Adipocyte (in vitro differentiated cells): Measurements from ENCODE around the gene ADH6.

ENCODE experiments used
- DNase-seq: peaks from one replicate; pipeline ENCODE4 v3.0.0-alpha.2; 2015; ENCODE audit warnings: low read depth
- H3K27me3 ChIP-seq: replicated peaks from 2 replicates; pipeline ENCODE4 v1.7.0; 2013; ENCODE audit warnings: mild to moderate bottlenecking, low read length, moderate library complexity; ENCODE audit not compliant: control insufficient read depth, insufficient read depth
- H3K36me3 ChIP-seq: 2 replicates; pipeline ENCODE4 v1.7.0; 2013; ENCODE audit warnings: low read length, mild to moderate bottlenecking, moderate library complexity; ENCODE audit not compliant: control insufficient read depth, insufficient read depth, severe bottlenecking
- H3K4me1 ChIP-seq: 2 replicates; pipeline ENCODE4 v1.7.0; 2013; ENCODE audit warnings: mild to moderate bottlenecking, low read length, moderate library complexity; ENCODE audit not compliant: control insufficient read depth, insufficient read depth
- H3K4me3 ChIP-seq: 2 replicates; pipeline ENCODE4 v1.7.0; 2013; ENCODE audit warnings: mild to moderate bottlenecking, low read length, moderate library complexity
- H3K9ac ChIP-seq: 2 replicates; pipeline ENCODE4 v1.7.0; 2013; ENCODE audit warnings: mild to moderate bottlenecking, low read length, moderate library complexity
- H3K9me3 ChIP-seq: 2 replicates; pipeline ENCODE4 v1.7.0; 2013; ENCODE audit warnings: mild to moderate bottlenecking, low read length, moderate library complexity; ENCODE audit not compliant: control insufficient read depth

ADH6 gene

GRCh38 chr4:99210789-99211188 is 8.3 kb downstream of the ADH6 start:
- Histone ChIP-seq H3K4me1 (peaks cover 30% of the 10 kb centered on the region), H3K27me3 (no peaks in the 10 kb centered on the region), H3K36me3 (peaks cover 4% of the 10 kb centered on the region), H3K9ac (no peak overlapping the region), H3K4me3 (no peak overlapping the region), H3K9me3 (no peaks in the 10 kb centered on the region)
- DNase-seq = no peak

DNA sequence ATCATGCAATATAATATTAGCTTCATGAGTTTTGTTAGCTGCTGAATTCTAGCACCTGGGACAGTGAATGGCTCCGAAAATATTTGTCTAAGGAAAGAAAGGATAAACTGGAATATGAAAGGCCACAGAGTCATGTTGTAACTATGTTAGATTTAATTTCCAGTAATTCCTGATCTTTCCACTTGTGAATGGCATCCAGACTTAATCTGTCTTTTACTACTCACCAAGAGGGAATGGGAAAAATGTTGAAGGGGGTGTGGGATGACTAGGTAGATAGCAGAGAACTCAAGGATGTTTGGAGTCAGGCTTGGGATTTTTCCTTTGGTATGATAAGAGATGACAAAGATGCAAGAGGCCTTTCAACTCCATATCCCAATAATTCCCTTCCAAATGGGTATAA is 9.4 kb downstream of the ADH6 start:
- Histone ChIP-seq H3K4me1 (peaks cover 40% of the 10 kb centered on the region), H3K9me3 (no peaks in the 10 kb centered on the region), H3K36me3 (peaks cover 4% of the 10 kb centered on the region), H3K4me3 (no peak overlapping the region), H3K27me3 (no peaks in the 10 kb centered on the region), H3K9ac (no peak overlapping the region)
- peak; percentile 37 for DNase-seq

DNA sequence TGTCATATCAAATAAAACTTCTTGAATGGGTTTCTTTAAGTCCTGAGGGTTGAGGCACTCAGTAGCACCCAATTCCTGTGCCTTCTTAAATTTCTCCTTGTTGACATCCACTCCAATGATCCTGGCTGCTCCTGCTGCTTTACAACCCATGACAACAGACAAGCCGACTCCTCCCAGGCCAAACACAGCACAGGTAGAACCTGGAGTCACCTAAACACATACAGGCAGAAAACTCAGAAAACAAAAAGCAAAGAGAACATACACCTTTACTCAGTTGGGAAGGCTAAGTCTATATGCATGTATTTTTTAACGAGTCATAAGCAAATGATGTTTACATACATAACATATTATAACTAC is 10.3 kb downstream of the ADH6 start:
- Histone ChIP-seq H3K9ac (peak overlapping the region; percentile 64), H3K4me3 (peak overlapping the region; percentile 26), H3K36me3 (peaks cover 4% of the 10 kb centered on the region), H3K9me3 (no peaks in the 10 kb centered on the region), H3K27me3 (no peaks in the 10 kb centered on the region), H3K4me1 (peaks cover 50% of the 10 kb centered on the region)
- DNase-seq = no peak

- DNase-seq = no peak
- peaks cover 4% of the 10 kb centered on the region for H3K36me3 ChIP-seq
- no peaks in the 10 kb centered on the region for H3K9me3 ChIP-seq
- peak overlapping the region; percentile 64 for H3K9ac ChIP-seq
- H3K4me1 ChIP-seq = peaks cover 56% of the 10 kb centered on the region
- peak overlapping the region; percentile 45 for H3K4me3 ChIP-seq
- no peaks in the 10 kb centered on the region for H3K27me3 ChIP-seq
These were observed 10.9 kb downstream of the ADH6 start for GRCh38 chr4:99207911-99208718.

GRCh38 chr4:99207069-99207743 is 11.8 kb downstream of the ADH6 start:
- no peak for DNase-seq
- no peaks in the 10 kb centered on the region for H3K9me3 ChIP-seq
- peaks cover 4% of the 10 kb centered on the region for H3K36me3 ChIP-seq
- no peaks in the 10 kb centered on the region for H3K27me3 ChIP-seq
- peak overlapping the region; percentile 64 for H3K9ac ChIP-seq
- H3K4me1 ChIP-seq = peaks cover 64% of the 10 kb centered on the region
- H3K4me3 ChIP-seq = no peak overlapping the region

GRCh38 chr4:99205153-99205979 is 13.7 kb downstream of the ADH6 start:
- peaks cover 76% of the 10 kb centered on the region for H3K4me1 ChIP-seq
- H3K4me3 ChIP-seq = peak overlapping the region; percentile 14
- DNase-seq = peak; percentile 69
- H3K9me3 ChIP-seq = no peaks in the 10 kb centered on the region
- H3K9ac ChIP-seq = peak overlapping the region; percentile 72
- no peaks in the 10 kb centered on the region for H3K27me3 ChIP-seq
- H3K36me3 ChIP-seq = no peaks in the 10 kb centered on the region

DNA sequence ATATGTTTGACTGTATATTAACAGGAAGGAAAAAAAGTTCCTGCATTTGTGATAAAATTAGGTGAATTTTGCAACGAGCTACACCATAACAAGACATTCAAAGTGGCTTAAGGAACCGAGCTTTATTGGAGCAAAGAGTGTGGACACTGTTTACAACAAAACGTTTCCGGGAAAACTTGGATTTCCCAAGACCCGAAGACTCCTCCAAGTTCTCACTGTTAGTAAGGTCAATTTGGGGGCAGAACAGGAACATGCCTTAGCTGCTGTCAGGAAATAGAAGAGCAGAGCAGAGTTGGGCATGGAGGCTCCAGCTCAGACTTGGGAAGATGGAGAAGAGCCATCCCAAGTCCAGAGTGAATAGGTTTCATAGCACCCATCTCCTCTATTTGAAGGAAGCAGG is 16.5 kb downstream of the ADH6 start:
- Histone ChIP-seq H3K9ac (peak overlapping the region; percentile 88), H3K4me1 (peaks cover 52% of the 10 kb centered on the region), H3K36me3 (no peaks in the 10 kb centered on the region), H3K9me3 (peaks cover 4% of the 10 kb centered on the region), H3K27me3 (no peaks in the 10 kb centered on the region), H3K4me3 (peak overlapping the region; percentile 10)
- DNase-seq = peak; percentile 8

GRCh38 chr4:99202094-99202493 is 17.0 kb downstream of the ADH6 start:
- Histone ChIP-seq H3K27me3 (no peaks in the 10 kb centered on the region), H3K9me3 (peaks cover 4% of the 10 kb centered on the region), H3K4me3 (peak overlapping the region; percentile 10), H3K9ac (peak overlapping the region; percentile 88), H3K4me1 (peaks cover 52% of the 10 kb centered on the region), H3K36me3 (no peaks in the 10 kb centered on the region)
- DNase-seq = no peak

GRCh38 chr4:99201690-99202089 is 17.4 kb downstream of the ADH6 start:
- Histone ChIP-seq H3K27me3 (no peaks in the 10 kb centered on the region), H3K9me3 (peaks cover 4% of the 10 kb centered on the region), H3K36me3 (no peaks in the 10 kb centered on the region), H3K4me1 (peaks cover 52% of the 10 kb centered on the region), H3K9ac (peak overlapping the region; percentile 88), H3K4me3 (peak overlapping the region; percentile 28)
- DNase-seq = peak; percentile 74

DNA sequence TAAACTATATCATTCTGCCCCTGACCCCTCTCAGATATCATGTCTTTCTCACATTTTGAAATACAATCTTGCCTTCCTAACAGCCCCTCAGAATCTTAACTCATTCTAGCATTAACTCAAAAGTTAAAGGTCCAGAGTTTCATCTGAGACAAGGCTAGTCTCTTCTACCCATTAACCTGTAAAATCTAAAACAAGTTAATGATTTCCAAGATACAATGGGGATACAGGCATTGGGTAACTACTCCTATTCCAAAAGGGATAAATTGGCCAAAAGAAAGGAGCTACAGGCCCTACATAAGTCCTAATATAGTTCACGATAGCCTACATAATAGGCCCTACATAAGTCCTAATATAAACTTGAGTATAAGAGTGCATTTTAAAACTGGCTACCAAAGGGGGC is 18.9 kb downstream of the ADH6 start:
- Histone ChIP-seq H3K9me3 (peaks cover 4% of the 10 kb centered on the region), H3K36me3 (no peaks in the 10 kb centered on the region), H3K27me3 (no peaks in the 10 kb centered on the region), H3K4me1 (peaks cover 41% of the 10 kb centered on the region), H3K9ac (no peak overlapping the region), H3K4me3 (no peak overlapping the region)
- no peak for DNase-seq

- H3K9me3 ChIP-seq = no peaks in the 10 kb centered on the region
- no peak for DNase-seq
- peaks cover 12% of the 10 kb centered on the region for H3K4me1 ChIP-seq
- H3K36me3 ChIP-seq = no peaks in the 10 kb centered on the region
- H3K4me3 ChIP-seq = peak overlapping the region; percentile 52
- H3K9ac ChIP-seq = no peak overlapping the region
- H3K27me3 ChIP-seq = no peaks in the 10 kb centered on the region
These were observed 28.7 kb downstream of the ADH6 start for GRCh38 chr4:99190336-99190735.
